Stimulated activated CD4-positive, alpha-beta T cell treated with anti-CD3 and anti-CD28 coated beads, Interleukin-4, amount 100 ng/mL, for 24 hours (primary cell): Measurements from ENCODE around the gene PLS3.
"Not testable (repeated sequence)": the region's sequence is repeated elsewhere in the genome, so short reads cannot be mapped to it uniquely, and the experiment has no call there.

Source experiments
- DNase-seq: peaks from one replicate; pipeline ENCODE4 v3.0.0-alpha.2; 2020

PLS3 gene

DNA sequence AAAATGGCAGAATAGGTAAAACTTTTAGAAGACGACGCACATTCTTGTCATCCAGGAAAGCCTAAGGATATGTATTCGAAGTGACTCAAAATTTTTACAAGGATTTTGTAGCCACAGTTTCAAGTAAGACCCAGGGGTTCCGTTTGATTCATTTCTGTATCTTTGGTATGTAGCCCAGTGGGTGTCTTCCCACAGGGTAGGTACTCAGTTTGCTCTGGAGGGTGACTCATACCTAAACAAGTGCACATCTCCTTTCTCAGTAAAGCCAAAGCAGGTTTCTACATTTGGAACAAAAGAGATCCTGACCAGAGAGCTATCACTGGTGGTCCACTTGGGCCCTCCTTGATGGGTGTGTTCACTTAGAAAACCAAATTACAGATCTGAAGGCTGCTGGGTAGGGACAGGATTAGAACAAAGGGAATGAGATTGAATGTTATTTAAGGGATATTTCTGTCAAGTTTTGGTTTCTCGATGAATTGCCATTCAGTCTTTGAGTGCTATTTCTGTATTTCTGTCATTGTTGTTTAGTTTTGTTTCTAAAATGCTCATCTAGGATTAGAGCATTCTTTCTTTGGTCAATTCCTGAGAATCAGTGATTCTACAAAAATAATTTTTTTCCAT lies 56.1 kb downstream of the PLS3 start:
- no peak for DNase-seq

- no peak for DNase-seq
Observed at GRCh38 chrX:115622534-115622933, 61.6 kb downstream of the PLS3 start.

DNA sequence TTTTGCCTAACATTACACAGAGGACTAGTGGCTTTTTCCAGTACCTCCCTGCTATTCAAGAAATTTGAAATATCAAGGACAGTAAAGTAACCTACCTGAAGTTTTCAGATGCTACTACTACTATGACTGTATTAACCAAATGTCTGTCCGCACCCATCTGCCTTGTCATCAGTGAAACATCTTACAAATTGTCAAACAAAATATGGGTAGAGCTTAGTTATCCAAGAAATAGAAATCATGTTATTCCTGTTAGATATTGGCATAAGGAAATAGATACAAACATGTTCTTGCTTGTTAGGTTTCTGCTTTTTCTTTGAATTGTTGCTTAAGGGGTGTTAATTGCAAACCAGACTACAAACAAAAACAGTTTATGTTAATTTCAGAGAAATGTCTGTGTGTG lies 63.9 kb downstream of the PLS3 start:
- DNase-seq = no peak

DNA sequence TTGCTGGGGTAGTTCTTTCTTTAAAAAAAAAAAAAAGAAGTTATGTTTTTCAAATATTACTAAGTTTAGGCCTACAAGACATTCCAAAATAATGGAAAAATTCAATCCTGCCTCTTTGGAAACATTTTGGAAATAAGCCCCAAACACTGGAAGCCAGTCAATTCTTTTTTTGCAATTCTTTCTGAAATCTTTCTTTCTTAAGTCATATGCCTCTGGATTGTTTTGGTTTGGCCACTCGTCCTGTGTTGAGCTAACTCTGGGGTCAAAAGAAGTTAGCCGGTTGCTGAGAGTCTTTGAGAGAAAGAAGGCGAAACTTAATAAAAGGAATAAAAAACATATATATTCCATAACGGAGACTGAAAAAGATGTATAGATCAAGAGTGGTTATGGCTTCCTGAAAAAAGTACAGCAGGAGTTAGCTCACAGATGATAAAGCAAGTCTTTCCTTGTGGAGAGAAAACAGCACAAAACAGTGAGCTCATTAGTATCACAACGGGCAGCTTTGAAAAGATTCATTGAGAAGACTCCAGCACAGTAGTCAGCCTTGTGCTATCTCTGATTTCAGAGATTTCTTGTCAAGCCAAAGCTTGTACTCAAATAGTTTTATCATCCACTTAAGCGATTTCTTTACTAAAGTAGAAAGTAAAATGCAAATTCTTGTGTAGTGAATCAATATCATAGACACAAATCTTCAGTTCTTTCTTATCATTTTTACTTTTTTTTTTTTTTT lies 64.8 kb downstream of the PLS3 start:
- DNase-seq = no peak

- no peak for DNase-seq
Observed at GRCh38 chrX:115630204-115630603, 69.2 kb downstream of the PLS3 start.

- DNase-seq = no peak
Observed at GRCh38 chrX:115632455-115632854, 71.5 kb downstream of the PLS3 start.

- DNase-seq = not testable (repeated sequence)
Observed at GRCh38 chrX:115633397-115633796, 72.4 kb downstream of the PLS3 start.

GRCh38 chrX:115639334-115639880 lies 78.4 kb downstream of the PLS3 start:
- no peak for DNase-seq

- DNase-seq = no peak
Observed at GRCh38 chrX:115642311-115642710, 81.3 kb downstream of the PLS3 start.

- DNase-seq = peak; percentile 12
Observed at GRCh38 chrX:115642895-115643530, 82.0 kb downstream of the PLS3 start.

GRCh38 chrX:115644397-115644796 lies 83.4 kb downstream of the PLS3 start:
- not testable (repeated sequence) for DNase-seq

- no peak for DNase-seq
Observed at GRCh38 chrX:115649461-115650063, 88.6 kb downstream of the PLS3 start.

DNA sequence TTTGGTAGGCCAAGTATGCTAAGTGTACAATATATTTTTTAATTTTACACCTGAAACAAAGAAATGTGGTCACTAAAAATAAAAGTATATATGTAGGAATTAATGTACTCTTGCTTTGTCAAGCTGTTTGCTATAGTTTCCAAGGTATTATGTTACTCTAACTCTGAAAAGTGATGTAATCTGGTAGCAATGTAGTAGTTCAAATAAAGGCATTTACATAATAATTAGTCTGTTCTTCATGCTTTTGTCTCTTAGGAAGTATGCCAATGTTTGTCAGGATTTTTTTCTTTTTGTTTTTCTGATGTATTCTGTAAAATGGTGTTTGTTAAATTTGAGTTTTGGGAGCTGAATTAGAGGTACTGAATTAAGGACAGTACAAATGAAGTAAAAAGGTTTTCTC lies 89.5 kb downstream of the PLS3 start:
- DNase-seq = no peak

GRCh38 chrX:115650916-115651315 lies 89.9 kb downstream of the PLS3 start:
- DNase-seq = no peak

GRCh38 chrX:115652221-115652620 lies 91.2 kb downstream of the PLS3 start:
- no peak for DNase-seq

GRCh38 chrX:115665122-115665521 lies 104.1 kb downstream of the PLS3 start:
- DNase-seq = no peak

- DNase-seq = no peak
Observed at GRCh38 chrX:115679460-115679859, 118.5 kb downstream of the PLS3 start.

DNA sequence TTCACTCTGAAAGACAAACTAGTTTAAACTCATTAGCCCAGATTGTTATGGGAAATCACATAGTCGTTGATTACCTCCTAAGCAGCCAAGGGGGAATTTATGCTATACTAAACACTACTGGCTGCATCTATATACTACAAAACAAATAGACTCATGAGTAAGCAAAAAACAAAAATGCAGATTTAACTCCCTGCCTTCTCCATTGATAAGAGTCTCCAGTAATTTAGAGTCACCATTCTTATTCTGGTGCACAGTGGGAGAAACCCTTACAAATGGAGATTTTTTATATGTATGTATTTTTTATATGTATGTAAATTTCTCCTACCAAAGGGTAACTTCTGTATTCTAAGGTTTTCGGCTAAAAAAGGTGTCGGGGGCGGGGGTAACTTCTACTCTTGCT lies 126.6 kb downstream of the PLS3 start:
- DNase-seq = no peak

- DNase-seq = no peak
Observed at GRCh38 chrX:115689931-115690330, 129.0 kb downstream of the PLS3 start.

DNA sequence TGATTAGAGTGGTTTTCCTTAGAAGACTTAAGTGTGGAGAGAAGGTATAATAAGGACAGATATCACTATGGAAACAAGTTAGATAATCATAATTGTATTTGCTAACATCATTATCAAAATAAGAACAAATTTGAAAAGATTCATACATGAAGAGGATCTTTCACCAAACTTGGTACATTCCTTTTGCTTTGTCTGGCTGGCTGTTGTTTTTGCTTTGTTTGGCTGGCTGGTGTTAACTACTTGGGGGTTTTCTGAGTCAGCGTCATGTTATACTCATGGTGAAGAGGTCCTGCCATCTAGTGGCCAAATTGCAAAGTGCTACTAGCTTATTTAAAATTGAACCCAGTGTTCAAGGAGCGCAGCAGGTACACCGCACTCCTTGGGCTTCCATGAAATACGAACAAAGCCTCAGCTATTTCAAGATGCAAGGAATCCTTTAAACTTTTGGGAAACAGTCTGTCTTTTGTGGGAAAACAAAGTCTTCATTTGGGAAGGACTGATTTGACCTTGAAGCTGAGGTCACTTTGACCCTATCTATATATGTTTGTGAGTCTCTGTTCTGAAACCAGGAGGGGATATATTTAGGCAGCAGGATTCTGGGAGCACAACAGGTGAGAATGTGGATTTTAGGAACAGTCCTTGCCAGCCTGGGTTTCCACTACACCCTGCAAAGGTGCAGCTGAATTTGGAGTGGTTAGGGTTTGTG lies 129.7 kb downstream of the PLS3 start:
- peak; percentile 27 for DNase-seq

- no peak for DNase-seq
Observed at GRCh38 chrX:115693476-115693875, 132.5 kb downstream of the PLS3 start.

GRCh38 chrX:115694028-115694427 lies 133.1 kb downstream of the PLS3 start:
- DNase-seq = no peak

- no peak for DNase-seq
Observed at GRCh38 chrX:115696039-115696438, 135.1 kb downstream of the PLS3 start.
